BJ (cell line): ENCODE data around the gene ZBTB7A. TPM values are rescaled to one million over a fixed set of nuclear protein-coding genes. Genes with fewer than 3 reads are reported as not detected.

ENCODE experiments used
- CTCF ChIA-PET: fragments of 350-600 bp; formaldehyde crosslinking; extraction: SDS; loops from one replicate; lab custom pipeline; 2021; ENCODE audit warnings: antibody characterized with exemption, inconsistent platforms; lab: Yijun Ruan, JAX
- POLR2A ChIA-PET: fragments of 300-600 bp; sonication (Branson Sonifier 250); formaldehyde crosslinking; extraction: SDS; loops from one replicate; lab custom pipeline; 2021; ENCODE audit warnings: antibody characterized with exemption; lab: Charles Lee
- DNase-seq: peaks from one replicate; pipeline ENCODE4 v3.0.0-alpha.2; 2011; ENCODE audit warnings: low read depth
- H3K27me3 ChIP-seq: 2 replicates; pipeline ENCODE4 v1.6.0; 2011; ENCODE audit warnings: low read length; ENCODE audit not compliant: control insufficient read depth, insufficient read depth
- H3K36me3 ChIP-seq: 2 replicates; pipeline ENCODE4 v1.5.1; 2011; ENCODE audit warnings: low read length; ENCODE audit not compliant: control insufficient read depth, insufficient read depth
- H3K4me3 ChIP-seq: 2 replicates; pipeline ENCODE4 v1.5.1; 2011; ENCODE audit warnings: low read depth, mild to moderate bottlenecking, control low read depth, low read length
- polyA plus RNA-seq: library from polyadenylated mRNA; depleted of rRNA; stranded (reverse); fragments of >200 nt; gene quantifications from 2 replicates; pipeline ENCODE4 v1.2.3, GENCODE V29; 2011
- TF ChIP-seq, protein P1 (sequence below): IDR thresholded peaks from 2 replicates; pipeline ENCODE4 v1.5.1; 2011; ENCODE audit warnings: low read depth, mild to moderate bottlenecking, control low read depth, inconsistent platforms, low read length, moderate library complexity; ENCODE audit not compliant: insufficient read depth

ZBTB7A gene
- polyA plus RNA-seq, 1 experiment: 7.5 TPM

DNA sequence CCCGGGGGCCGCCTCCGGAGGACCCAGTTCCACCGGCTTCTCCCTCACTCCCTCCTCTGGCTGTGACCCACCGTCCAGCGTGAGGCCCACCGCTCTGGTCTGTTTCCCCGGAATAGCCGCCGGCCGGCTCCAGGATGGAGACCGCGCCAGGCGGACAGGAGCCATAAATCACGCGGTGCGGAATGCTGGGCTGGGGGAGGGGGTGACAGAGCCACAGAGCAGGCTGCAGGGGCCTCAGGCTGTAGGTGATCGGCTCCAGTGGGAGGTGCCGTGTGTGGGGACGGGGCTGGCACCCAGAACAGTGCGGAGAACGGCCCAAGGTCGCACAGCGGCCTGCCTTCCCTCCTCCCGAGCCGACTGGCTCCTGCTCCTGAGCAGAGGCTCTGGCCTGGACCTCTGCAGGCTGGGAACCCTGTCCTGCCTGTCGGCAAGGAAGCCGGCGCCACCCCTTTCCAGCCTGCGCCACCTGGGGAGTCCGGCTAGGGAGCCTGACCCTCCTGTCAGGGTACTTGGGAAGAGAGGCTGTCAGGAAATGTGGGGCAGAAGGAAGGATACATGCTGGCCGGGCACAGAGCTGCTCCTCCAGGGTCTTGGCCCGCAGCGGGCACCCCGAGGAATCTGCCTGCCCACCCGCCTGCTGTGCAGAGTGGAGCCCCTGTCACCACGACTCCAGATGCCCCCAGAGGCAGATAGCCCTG is 50.8 kb downstream of the ZBTB7A start:
- peaks cover 16% of the 10 kb centered on the region for H3K36me3 ChIP-seq
- H3K4me3 ChIP-seq: no peak overlapping the region
- ChIA-PET CTCF (no interaction called here), POLR2A (no interaction called here)
- no peak for DNase-seq
- TF ChIP-seq, protein P1, sequence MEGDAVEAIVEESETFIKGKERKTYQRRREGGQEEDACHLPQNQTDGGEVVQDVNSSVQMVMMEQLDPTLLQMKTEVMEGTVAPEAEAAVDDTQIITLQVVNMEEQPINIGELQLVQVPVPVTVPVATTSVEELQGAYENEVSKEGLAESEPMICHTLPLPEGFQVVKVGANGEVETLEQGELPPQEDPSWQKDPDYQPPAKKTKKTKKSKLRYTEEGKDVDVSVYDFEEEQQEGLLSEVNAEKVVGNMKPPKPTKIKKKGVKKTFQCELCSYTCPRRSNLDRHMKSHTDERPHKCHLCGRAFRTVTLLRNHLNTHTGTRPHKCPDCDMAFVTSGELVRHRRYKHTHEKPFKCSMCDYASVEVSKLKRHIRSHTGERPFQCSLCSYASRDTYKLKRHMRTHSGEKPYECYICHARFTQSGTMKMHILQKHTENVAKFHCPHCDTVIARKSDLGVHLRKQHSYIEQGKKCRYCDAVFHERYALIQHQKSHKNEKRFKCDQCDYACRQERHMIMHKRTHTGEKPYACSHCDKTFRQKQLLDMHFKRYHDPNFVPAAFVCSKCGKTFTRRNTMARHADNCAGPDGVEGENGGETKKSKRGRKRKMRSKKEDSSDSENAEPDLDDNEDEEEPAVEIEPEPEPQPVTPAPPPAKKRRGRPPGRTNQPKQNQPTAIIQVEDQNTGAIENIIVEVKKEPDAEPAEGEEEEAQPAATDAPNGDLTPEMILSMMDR: no peak
- no peaks in the 10 kb centered on the region for H3K27me3 ChIP-seq

DNA sequence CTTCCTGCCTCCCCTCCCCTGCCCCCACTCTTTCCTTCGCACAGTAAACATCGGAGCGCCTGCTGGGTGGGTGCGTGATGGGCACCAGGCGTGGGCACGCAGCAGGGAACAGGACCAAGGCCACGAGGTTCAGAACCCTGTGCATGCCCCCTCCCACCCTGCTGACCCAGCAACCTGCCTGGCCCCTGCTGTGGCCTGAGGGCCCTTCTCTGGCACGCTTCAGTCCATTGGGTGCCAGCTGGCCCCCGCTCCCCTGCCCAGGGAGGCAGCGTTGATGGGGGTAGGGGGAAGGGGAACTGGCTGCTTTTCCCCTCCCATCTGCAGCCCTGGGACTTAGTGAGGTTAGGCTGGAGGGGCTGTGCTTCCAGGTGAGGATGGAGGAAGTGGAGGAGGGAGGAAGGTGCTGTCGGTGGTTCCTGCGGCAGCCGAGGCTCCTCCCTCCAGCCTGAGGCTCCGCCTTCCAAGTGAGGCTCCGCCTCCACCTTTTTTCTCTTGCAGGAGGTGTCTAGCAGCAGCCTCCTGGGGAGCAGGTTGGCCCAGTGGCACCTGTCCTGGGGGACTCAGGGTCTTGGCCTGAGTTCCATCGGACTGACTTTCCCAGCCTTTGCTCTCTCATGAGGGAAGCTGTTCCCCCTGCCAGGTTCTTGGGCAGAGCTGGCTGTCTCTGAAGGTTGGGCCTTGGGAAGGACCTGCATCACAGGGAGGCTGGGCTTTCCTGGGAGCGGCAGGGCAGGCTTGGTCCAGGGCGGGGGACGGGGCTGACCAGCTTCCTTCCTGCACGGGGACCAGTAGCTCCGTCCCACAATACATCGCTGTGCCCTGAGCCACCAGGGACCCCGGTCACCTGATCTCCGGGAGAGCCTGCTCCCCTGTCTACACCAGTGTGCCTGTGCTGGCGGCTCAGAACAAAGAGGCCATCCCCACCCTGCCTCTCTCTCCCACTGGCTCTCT is 51.9 kb downstream of the ZBTB7A start:
- ChIA-PET POLR2A (no interaction called here), CTCF (no interaction called here)
- TF ChIP-seq, protein P1: no peak
- H3K27me3 ChIP-seq: no peaks in the 10 kb centered on the region
- no peak for DNase-seq
- H3K4me3 ChIP-seq: no peak overlapping the region
- peaks cover 16% of the 10 kb centered on the region for H3K36me3 ChIP-seq

DNA sequence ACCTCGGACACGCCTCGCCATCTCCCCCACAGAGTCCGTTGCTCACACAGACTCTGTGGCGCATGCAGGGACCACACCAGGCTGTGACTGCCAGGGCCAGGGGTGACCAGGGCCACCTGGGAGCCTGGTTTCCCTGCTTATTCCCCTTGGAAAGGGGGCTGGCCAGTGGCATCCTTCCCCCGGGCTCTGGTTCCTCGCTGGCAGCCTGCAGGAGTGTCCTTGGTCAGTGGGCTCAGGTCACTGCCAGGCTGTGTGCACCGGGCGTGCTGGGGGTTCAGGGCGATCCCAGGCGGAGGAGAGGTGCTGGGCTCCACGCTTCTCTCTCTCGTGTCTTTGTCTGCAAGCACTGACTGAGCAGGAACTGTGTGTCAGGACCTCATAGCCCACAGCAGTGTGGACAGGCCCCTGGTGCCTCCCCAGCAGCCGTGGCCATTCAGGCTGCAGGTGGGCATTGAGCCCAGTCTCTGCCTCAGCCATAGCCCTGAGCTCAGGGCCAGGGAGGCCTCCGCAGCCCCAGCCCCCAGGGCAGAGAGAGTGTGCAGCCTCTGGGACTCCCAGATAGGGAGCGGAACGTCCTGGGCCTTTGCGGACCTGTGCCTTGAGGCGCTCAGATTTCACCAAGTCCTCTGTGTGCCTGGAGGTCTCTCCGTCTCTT is 52.7 kb downstream of the ZBTB7A start:
- Histone ChIP-seq H3K27me3 (no peaks in the 10 kb centered on the region), H3K36me3 (peaks cover 16% of the 10 kb centered on the region), H3K4me3 (no peak overlapping the region)
- ChIA-PET POLR2A (no interaction called here), CTCF (no interaction called here)
- TF ChIP-seq, protein P1: no peak
- no peak for DNase-seq

DNA sequence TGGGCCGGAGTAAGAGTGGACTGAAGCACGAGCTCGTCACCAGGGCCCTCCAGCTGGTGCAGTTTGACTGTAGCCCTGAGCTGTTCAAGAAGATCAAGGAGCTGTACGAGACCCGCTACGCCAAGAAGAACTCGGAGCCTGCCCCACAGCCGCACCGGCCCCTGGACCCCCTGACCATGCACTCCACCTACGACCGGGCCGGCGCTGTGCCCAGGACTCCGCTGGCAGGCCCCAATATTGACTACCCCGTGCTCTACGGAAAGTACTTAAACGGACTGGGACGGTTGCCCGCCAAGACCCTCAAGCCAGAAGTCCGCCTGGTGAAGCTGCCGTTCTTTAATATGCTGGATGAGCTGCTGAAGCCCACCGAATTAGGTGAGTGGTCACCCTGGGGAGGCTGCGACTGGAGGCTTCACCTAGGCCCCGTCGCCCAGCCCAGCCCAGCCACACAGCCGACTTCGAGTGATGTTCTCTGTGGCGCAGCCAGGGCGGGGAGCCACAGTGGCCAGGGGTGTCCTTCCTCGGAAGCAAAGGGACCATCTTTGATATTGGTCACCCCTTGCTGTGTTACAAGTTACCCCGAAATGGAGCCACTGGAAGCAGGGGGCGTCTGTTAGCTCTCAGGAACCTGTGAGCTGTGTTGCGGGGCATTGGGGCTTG is 53.6 kb downstream of the ZBTB7A start:
- Histone ChIP-seq H3K27me3 (no peaks in the 10 kb centered on the region), H3K4me3 (no peak overlapping the region), H3K36me3 (peaks cover 16% of the 10 kb centered on the region)
- ChIA-PET CTCF (no interaction called here), POLR2A (no interaction called here)
- TF ChIP-seq, protein P1: no peak
- no peak for DNase-seq
